PC-9 (cell line): ENCODE measurements around the gene CPVL.

Source experiments
- EZH2 ChIP-seq: fragments of 200-600 bp; sonication (generic); IDR thresholded peaks from 2 replicates; pipeline ENCODE4 v1.8.0; 2017; ENCODE audit warnings: antibody characterized with exemption, low read depth
- TF ChIP-seq, protein P1 (sequence below): fragments of 200-600 bp; sonication (generic); conservative IDR thresholded peaks from 2 replicates; pipeline ENCODE4 v1.6.1; 2017; ENCODE audit warnings: mixed run types, antibody characterized with exemption, mild to moderate bottlenecking, moderate library complexity

DNA sequence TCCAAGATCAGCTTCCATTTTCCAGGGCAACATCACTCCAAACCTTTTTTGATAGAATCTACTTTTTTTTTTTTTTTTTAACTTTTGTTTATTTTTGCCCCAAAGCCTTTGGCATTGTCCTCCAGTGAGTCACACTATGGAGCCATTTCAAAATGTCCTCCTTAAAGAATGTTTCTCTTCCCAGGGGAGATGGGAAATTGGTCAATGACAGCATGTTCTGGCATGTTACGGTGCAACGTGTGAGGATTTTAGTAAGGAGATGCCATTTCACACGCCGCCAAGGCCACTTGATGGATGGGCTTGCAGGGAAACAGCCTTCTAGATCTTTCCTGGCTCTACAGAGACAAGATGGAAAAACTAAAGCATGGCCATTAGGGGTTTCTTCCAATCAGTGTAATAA is 157.5 kb downstream of the CPVL start:
- TF ChIP-seq, protein P1, sequence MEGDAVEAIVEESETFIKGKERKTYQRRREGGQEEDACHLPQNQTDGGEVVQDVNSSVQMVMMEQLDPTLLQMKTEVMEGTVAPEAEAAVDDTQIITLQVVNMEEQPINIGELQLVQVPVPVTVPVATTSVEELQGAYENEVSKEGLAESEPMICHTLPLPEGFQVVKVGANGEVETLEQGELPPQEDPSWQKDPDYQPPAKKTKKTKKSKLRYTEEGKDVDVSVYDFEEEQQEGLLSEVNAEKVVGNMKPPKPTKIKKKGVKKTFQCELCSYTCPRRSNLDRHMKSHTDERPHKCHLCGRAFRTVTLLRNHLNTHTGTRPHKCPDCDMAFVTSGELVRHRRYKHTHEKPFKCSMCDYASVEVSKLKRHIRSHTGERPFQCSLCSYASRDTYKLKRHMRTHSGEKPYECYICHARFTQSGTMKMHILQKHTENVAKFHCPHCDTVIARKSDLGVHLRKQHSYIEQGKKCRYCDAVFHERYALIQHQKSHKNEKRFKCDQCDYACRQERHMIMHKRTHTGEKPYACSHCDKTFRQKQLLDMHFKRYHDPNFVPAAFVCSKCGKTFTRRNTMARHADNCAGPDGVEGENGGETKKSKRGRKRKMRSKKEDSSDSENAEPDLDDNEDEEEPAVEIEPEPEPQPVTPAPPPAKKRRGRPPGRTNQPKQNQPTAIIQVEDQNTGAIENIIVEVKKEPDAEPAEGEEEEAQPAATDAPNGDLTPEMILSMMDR, result no peak
- TF ChIP-seq EZH2, result no peak
